Measurements from ENCODE around the gene FAR1.

- TF ChIP-seq YY1 (IDR thresholded peaks at IDR 0.05; ENCODE audit: insufficient read depth, insufficient read length) = no peak
- TF ChIP-seq ZNF274 (IDR thresholded peaks at IDR 0.05; ENCODE audit: low read depth, low read length) = no peak
- no peak for TF ChIP-seq SUZ12 (IDR thresholded peaks at IDR 0.05; ENCODE audit: extremely low read depth, insufficient read depth, insufficient read length)
Observed at GRCh38 chr11:13668102-13668956, at the start of gene FAR1.

Data from NT2/D1 (cell line).